Measurements from ENCODE around the gene GADD45G. TPM values are rescaled to one million over a fixed set of nuclear protein-coding genes. Genes with fewer than 3 reads are reported as not detected.

Gene GADD45G
- total and polyA plus RNA-seq, 10 of the 15 experiments (the other 5 are each of a cell fraction or from before 2014, with no cell fraction given): 0.07 to 1.00 (median 0.29) TPM; not detected in 4

DNA sequence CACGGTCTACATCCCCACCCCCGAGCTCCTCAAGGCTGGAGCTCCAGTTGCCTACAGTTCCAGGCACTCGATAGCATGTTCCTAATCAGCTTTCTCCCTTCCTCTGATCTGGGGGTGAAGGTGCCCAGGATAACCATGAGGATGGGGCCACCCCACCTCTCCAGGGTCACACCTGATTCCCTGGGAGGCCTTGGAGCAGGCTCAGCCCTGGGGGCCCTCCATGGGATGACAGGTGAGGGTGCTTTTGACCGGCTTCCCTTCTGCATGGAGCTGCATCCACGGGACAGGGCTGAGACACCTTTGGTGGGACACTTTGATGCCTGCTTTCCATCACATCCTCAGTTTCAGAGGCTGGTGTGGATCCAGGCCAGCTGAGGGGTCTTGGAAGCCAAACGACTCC, 28.6 kb downstream of the GADD45G start (continued):
- TF ChIP-seq, protein P1, sequence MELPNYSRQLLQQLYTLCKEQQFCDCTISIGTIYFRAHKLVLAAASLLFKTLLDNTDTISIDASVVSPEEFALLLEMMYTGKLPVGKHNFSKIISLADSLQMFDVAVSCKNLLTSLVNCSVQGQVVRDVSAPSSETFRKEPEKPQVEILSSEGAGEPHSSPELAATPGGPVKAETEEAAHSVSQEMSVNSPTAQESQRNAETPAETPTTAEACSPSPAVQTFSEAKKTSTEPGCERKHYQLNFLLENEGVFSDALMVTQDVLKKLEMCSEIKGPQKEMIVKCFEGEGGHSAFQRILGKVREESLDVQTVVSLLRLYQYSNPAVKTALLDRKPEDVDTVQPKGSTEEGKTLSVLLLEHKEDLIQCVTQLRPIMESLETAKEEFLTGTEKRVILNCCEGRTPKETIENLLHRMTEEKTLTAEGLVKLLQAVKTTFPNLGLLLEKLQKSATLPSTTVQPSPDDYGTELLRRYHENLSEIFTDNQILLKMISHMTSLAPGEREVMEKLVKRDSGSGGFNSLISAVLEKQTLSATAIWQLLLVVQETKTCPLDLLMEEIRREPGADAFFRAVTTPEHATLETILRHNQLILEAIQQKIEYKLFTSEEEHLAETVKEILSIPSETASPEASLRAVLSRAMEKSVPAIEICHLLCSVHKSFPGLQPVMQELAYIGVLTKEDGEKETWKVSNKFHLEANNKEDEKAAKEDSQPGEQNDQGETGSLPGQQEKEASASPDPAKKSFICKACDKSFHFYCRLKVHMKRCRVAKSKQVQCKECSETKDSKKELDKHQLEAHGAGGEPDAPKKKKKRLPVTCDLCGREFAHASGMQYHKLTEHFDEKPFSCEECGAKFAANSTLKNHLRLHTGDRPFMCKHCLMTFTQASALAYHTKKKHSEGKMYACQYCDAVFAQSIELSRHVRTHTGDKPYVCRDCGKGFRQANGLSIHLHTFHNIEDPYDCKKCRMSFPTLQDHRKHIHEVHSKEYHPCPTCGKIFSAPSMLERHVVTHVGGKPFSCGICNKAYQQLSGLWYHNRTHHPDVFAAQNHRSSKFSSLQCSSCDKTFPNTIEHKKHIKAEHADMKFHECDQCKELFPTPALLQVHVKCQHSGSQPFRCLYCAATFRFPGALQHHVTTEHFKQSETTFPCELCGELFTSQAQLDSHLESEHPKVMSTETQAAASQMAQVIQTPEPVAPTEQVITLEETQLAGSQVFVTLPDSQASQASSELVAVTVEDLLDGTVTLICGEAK (IDR thresholded peaks at IDR 0.05; ENCODE audit: borderline replicate concordance): no peak
- TF ChIP-seq, protein P2, sequence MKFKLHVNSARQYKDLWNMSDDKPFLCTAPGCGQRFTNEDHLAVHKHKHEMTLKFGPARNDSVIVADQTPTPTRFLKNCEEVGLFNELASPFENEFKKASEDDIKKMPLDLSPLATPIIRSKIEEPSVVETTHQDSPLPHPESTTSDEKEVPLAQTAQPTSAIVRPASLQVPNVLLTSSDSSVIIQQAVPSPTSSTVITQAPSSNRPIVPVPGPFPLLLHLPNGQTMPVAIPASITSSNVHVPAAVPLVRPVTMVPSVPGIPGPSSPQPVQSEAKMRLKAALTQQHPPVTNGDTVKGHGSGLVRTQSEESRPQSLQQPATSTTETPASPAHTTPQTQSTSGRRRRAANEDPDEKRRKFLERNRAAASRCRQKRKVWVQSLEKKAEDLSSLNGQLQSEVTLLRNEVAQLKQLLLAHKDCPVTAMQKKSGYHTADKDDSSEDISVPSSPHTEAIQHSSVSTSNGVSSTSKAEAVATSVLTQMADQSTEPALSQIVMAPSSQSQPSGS (IDR thresholded peaks at IDR 0.05; ENCODE audit: low read length): no peak

DNA sequence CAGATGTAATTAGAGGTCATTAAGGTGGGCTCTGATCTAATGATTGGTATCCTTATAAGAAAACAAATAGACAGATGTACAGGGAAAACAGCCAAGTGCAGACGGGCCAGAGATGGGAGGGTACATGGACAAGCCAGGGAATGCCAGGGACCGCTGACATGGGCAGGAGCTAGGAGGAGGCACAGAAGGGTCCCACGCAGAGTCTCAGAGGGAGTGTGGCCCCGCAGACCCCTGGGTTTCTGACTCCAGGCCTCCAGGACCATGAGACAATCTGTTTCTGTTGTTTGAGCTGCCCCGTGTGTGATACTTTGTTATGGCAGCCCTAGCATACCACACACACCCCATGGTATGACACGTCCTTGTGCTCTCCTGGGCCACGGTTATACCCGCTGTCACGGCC, 29.1 kb downstream of the GADD45G start:
- no peak overlapping the region for H3K27ac ChIP-seq (ENCODE audit: control insufficient read depth, insufficient read depth)
- H3K27me3 ChIP-seq (replicated peaks in 1 of 2; ENCODE audit: control insufficient read depth in 2 of 2, insufficient read depth in 2 of 2, low read length in 1 of 2): peaks cover 0 to 8% of the 10 kb centered on the region in 2 experiments; a peak in 3 of 4 replicates
- H3K36me3 ChIP-seq (ENCODE audit: control insufficient read depth in 2 of 2, insufficient read depth in 2 of 2, low read length in 1 of 2): no peaks in the 10 kb centered on the region
- DNase-seq (ENCODE audit: low read depth, low spot score): no peak
- H3K4me2 ChIP-seq (ENCODE audit: control insufficient read depth, insufficient read depth): no peak overlapping the region
- FAIRE-seq: no peak
- RAD21 ChIA-PET (ENCODE audit: unreplicated experiment): interaction anchor here (1.3 kb wide), 1 partner anchor 69 kb away, joined by 3 read pairs; no protein-coding TSS in a partner anchor
- CTCF ChIA-PET: interaction anchor here (1.3 kb wide), 1 partner anchor 30 kb away, joined by 3 read pairs; no protein-coding TSS in a partner anchor
- H3K79me2 ChIP-seq (ENCODE audit: control insufficient read depth, insufficient read depth, low read length): no peaks in the 10 kb centered on the region
- in situ Hi-C loops (cut with MboI) (no loop called here), intact Hi-C loops (cut with micrococcal nuclease; ENCODE audit: unreplicated experiment) (no loop called here)
- H3K9ac ChIP-seq (ENCODE audit: control insufficient read depth, insufficient read depth, low read length): no peak overlapping the region
- H4K20me1 ChIP-seq (ENCODE audit: control insufficient read depth, insufficient read depth): no peaks in the 10 kb centered on the region
- SMC1A ChIA-PET (ENCODE audit: uncharacterized antibody, unreplicated experiment): interaction anchor here (1.5 kb wide), 1 partner anchor 33 kb away, joined by 4 read pairs; no protein-coding TSS in a partner anchor
- no peak for ATAC-seq
- WGBS (ENCODE audit: insufficient coverage, insufficient replicate concordance, low lambda C conversion rate, missing lambda C conversion rate): 24% methylated on average over 9 of the region's 9 CpGs
- H2AFZ ChIP-seq (ENCODE audit: control insufficient read depth, low read depth, low read length): no peak overlapping the region
- no peak overlapping the region for H3K4me3 ChIP-seq
- POLR2A ChIA-PET: no interaction called here
- no peaks in the 10 kb centered on the region for H3K9me3 ChIP-seq (replicated peaks; ENCODE audit: control insufficient read depth, insufficient read depth, low read length)
- H3K4me1 ChIP-seq (ENCODE audit: control insufficient read depth, insufficient read depth, low read length): no peaks in the 10 kb centered on the region
- BruUV-seq (replicated peaks): no TSS peak
- TF ChIP-seq ESRRA (IDR thresholded peaks at IDR 0.05; ENCODE audit: low read length) (no peak), HDAC2 (IDR thresholded peaks at IDR 0.05) (no peak), RAD21 (IDR thresholded peaks at IDR 0.05; ENCODE audit: insufficient read depth, low read depth, low read length) (no peak)
- TF ChIP-seq, protein P3, sequence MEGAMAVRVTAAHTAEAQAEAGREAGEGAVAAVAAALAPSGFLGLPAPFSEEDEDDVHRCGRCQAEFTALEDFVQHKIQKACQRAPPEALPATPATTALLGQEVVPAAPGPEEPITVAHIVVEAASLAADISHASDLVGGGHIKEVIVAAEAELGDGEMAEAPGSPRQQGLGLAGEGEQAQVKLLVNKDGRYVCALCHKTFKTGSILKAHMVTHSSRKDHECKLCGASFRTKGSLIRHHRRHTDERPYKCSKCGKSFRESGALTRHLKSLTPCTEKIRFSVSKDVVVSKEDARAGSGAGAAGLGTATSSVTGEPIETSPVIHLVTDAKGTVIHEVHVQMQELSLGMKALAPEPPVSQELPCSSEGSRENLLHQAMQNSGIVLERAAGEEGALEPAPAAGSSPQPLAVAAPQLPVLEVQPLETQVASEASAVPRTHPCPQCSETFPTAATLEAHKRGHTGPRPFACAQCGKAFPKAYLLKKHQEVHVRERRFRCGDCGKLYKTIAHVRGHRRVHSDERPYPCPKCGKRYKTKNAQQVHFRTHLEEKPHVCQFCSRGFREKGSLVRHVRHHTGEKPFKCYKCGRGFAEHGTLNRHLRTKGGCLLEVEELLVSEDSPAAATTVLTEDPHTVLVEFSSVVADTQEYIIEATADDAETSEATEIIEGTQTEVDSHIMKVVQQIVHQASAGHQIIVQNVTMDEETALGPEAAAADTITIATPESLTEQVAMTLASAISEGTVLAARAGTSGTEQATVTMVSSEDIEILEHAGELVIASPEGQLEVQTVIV (IDR thresholded peaks at IDR 0.05; ENCODE audit: borderline replicate concordance, partially characterized antibody): no peak
- TF ChIP-seq, protein P4, sequence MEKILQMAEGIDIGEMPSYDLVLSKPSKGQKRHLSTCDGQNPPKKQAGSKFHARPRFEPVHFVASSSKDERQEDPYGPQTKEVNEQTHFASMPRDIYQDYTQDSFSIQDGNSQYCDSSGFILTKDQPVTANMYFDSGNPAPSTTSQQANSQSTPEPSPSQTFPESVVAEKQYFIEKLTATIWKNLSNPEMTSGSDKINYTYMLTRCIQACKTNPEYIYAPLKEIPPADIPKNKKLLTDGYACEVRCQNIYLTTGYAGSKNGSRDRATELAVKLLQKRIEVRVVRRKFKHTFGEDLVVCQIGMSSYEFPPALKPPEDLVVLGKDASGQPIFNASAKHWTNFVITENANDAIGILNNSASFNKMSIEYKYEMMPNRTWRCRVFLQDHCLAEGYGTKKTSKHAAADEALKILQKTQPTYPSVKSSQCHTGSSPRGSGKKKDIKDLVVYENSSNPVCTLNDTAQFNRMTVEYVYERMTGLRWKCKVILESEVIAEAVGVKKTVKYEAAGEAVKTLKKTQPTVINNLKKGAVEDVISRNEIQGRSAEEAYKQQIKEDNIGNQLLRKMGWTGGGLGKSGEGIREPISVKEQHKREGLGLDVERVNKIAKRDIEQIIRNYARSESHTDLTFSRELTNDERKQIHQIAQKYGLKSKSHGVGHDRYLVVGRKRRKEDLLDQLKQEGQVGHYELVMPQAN (conservative IDR thresholded peaks at IDR 0.05): no peak
- TF ChIP-seq, protein P5, sequence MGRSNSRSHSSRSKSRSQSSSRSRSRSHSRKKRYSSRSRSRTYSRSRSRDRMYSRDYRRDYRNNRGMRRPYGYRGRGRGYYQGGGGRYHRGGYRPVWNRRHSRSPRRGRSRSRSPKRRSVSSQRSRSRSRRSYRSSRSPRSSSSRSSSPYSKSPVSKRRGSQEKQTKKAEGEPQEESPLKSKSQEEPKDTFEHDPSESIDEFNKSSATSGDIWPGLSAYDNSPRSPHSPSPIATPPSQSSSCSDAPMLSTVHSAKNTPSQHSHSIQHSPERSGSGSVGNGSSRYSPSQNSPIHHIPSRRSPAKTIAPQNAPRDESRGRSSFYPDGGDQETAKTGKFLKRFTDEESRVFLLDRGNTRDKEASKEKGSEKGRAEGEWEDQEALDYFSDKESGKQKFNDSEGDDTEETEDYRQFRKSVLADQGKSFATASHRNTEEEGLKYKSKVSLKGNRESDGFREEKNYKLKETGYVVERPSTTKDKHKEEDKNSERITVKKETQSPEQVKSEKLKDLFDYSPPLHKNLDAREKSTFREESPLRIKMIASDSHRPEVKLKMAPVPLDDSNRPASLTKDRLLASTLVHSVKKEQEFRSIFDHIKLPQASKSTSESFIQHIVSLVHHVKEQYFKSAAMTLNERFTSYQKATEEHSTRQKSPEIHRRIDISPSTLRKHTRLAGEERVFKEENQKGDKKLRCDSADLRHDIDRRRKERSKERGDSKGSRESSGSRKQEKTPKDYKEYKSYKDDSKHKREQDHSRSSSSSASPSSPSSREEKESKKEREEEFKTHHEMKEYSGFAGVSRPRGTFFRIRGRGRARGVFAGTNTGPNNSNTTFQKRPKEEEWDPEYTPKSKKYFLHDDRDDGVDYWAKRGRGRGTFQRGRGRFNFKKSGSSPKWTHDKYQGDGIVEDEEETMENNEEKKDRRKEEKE (IDR thresholded peaks at IDR 0.05): no peak

Data from GM12878 (cell line).